HTR-8/SVneo (cell line): ENCODE results near the gene FDCSP.
"Not testable (repeated sequence)": the region's sequence is repeated elsewhere in the genome, so short reads cannot be mapped to it uniquely, and the experiment has no call there.

ENCODE experiments used
- DNase-seq: peaks from one replicate; pipeline ENCODE4 v3.0.0; 2011; ENCODE audit warnings: low spot score, mixed read lengths; ENCODE audit not compliant: insufficient read length
- FAIRE-seq: peaks from 2 replicates; lab custom pipeline; 2011; peaks lifted over from hg19 to GRCh38; lab: Jason Lieb, UNC

Gene FDCSP

GRCh38 chr4:70236125-70236524, 10.2 kb downstream of the FDCSP start:
- no peak for DNase-seq
- no peak for FAIRE-seq

DNA sequence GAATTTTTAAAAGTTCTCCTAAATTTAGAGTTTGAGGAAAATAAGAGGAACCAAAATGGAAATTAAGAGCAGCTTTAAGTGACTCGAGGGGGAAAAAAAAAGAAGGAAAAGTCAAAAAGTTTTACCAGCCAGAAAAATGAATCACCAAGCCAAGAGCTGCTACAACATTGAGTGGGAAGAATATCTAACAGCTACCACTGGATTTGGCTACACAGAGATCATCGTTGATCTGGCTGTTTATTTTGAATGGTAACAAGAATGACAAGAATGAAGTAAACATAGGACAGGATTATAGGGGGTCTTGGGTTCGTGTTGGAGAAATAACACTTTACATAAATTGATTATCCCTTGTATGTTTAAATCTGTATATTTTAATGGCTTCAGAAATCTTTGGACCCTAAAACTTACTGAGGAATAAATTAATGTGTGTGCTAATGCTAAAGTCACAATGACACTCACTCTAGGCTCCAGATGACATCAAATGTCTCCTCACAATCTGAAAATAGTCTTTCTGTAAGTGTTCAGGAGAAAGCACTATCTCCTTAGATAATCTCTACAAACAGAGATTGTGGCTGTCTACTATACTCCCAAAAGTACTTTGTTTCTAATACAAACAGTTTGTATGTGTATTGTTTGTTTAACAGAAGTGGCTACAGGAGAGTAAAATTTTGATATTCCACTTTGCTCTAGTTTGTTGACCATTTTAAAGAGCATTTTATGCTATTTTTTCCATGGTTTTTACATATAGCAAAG, 13.4 kb downstream of the FDCSP start:
- no peak for DNase-seq

GRCh38 chr4:70239884-70240591, 14.1 kb downstream of the FDCSP start:
- no peak for FAIRE-seq
- no peak for DNase-seq

More for the DNA sequence above, 13.4 kb downstream of the FDCSP start:
- FAIRE-seq, result no peak

- not testable (repeated sequence) for DNase-seq, FAIRE-seq
Observed at GRCh38 chr4:70242297-70242696, 16.4 kb downstream of the FDCSP start, which contains the start of gene CSN3. CSN3 (plus strand) TSS chr4:70242597; CDS start chr4:70244820, 2,223 bp downstream.

GRCh38 chr4:70243091-70243490, 17.2 kb downstream of the FDCSP start:
- no peak for FAIRE-seq

GRCh38 chr4:70251250-70251944, 25.5 kb downstream of the FDCSP start:
- FAIRE-seq (no peak), DNase-seq (no peak)

More at GRCh38 chr4:70243091-70243490, 17.2 kb downstream of the FDCSP start:
- DNase-seq, result no peak

- FAIRE-seq, result no peak
Observed at GRCh38 chr4:70251945-70252277, 26.0 kb downstream of the FDCSP start.

DNA sequence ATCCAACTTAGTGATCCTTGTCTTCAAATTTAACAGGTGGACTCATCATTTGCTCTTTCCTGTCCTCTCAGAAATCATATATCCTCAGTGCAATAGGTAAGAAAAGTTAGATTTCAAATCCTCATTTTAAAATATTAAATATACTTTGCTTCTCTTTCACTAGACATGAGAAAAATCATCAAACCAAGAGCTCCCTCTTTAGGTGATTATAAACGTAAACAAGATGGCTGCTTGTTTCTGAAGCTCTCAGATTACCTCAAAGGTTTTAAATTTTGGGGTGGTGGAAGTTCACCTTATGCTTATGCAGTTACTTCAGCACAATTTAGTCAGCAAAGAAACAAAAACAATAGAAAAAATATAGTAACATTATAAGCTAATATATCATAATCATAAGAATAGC, 43.8 kb downstream of the FDCSP start:
- FAIRE-seq (no peak), DNase-seq (no peak)

More at GRCh38 chr4:70251945-70252277, 26.0 kb downstream of the FDCSP start:
- DNase-seq, result no peak

GRCh38 chr4:70277121-70277520, 51.2 kb downstream of the FDCSP start:
- no peak for DNase-seq
- FAIRE-seq, result no peak

- DNase-seq (no peak), FAIRE-seq (no peak)
Observed at GRCh38 chr4:70280567-70280966, 54.6 kb downstream of the FDCSP start.
